ENCODE results near the gene PAM. TPM values are rescaled to one million over a fixed set of nuclear protein-coding genes. Genes with fewer than 3 reads are reported as not detected.

PAM gene
- total RNA-seq, 4 donors from 2014 or later: 102 to 210 (median 172) TPM

- Histone ChIP-seq H3K4me3 (no peak overlapping the region), H3K27ac (no peak overlapping the region), H3K27me3 (no peaks in the 10 kb centered on the region), H3K9me3 (no peaks in the 10 kb centered on the region), H3K36me3 (peaks cover 0 to 32% of the 10 kb centered on the region in 2 donors), H3K4me1 (no peaks in the 10 kb centered on the region)
- ATAC-seq (no peak), DNase-seq (no peak)
- in situ Hi-C loops (cut with MboI; ENCODE audit: low sequenced_read_pairs in 4 of 4): no loop called here
- intact Hi-C loops (cut with DNase I; ENCODE audit: low total_unique reads): no loop called here
- no peak for TF ChIP-seq POLR2A (IDR thresholded peaks at IDR 0.05)
- no peak for TF ChIP-seq CTCF (IDR thresholded peaks at IDR 0.05 in 4 of 5, conservative IDR thresholded peaks at IDR 0.05 in 1 of 5)
Observed at GRCh38 chr5:103019804-103020203, 264.7 kb downstream of the PAM start.

GRCh38 chr5:103021314-103021713 lies 266.2 kb downstream of the PAM start:
- H3K27ac ChIP-seq: no peak overlapping the region
- in situ Hi-C loops (cut with MboI; ENCODE audit: low sequenced_read_pairs in 4 of 4): no loop called here
- intact Hi-C loops (cut with DNase I; ENCODE audit: low total_unique reads): no loop called here
- peaks cover 0 to 42% of the 10 kb centered on the region in 2 donors for H3K36me3 ChIP-seq
- H3K4me3 ChIP-seq: no peak overlapping the region
- TF ChIP-seq POLR2A (IDR thresholded peaks at IDR 0.05): no peak
- TF ChIP-seq CTCF (IDR thresholded peaks at IDR 0.05 in 4 of 5, conservative IDR thresholded peaks at IDR 0.05 in 1 of 5): no peak
- H3K9me3 ChIP-seq: no peaks in the 10 kb centered on the region
- DNase-seq (no peak), ATAC-seq (no peak)
- no peaks in the 10 kb centered on the region for H3K27me3 ChIP-seq
- no peaks in the 10 kb centered on the region for H3K4me1 ChIP-seq

- ATAC-seq (no peak), DNase-seq (no peak)
- Histone ChIP-seq H3K36me3 (peaks cover 6 to 76% of the 10 kb centered on the region in 2 donors), H3K27ac (peak overlapping the region in 1 of 4 donors; percentile 1), H3K4me3 (no peak overlapping the region), H3K4me1 (no peaks in the 10 kb centered on the region), H3K9me3 (no peaks in the 10 kb centered on the region), H3K27me3 (no peaks in the 10 kb centered on the region)
- intact Hi-C loops (cut with DNase I; ENCODE audit: low total_unique reads) (no loop called here), in situ Hi-C loops (cut with MboI; ENCODE audit: low sequenced_read_pairs in 4 of 4) (loop anchor here in 1 of 4 donors (25.0 kb wide), 2 partner anchors 340 to 440 kb away; no protein-coding TSS in a partner anchor)
- TF ChIP-seq CTCF (IDR thresholded peaks at IDR 0.05 in 4 of 5, conservative IDR thresholded peaks at IDR 0.05 in 1 of 5) (no peak), POLR2A (IDR thresholded peaks at IDR 0.05) (no peak)
Observed at GRCh38 chr5:103027267-103027666, 272.2 kb downstream of the PAM start.

GRCh38 chr5:103031607-103032006 lies 276.5 kb downstream of the PAM start:
- Histone ChIP-seq H3K4me1 (no peaks in the 10 kb centered on the region), H3K9me3 (no peaks in the 10 kb centered on the region), H3K4me3 (no peak overlapping the region), H3K36me3 (peaks cover 6 to 55% of the 10 kb centered on the region in 2 donors), H3K27me3 (no peaks in the 10 kb centered on the region), H3K27ac (no peak overlapping the region)
- no peak for TF ChIP-seq CTCF (IDR thresholded peaks at IDR 0.05 in 4 of 5, conservative IDR thresholded peaks at IDR 0.05 in 1 of 5)
- TF ChIP-seq POLR2A (IDR thresholded peaks at IDR 0.05): no peak
- in situ Hi-C loops (cut with MboI; ENCODE audit: low sequenced_read_pairs in 4 of 4): loop anchor here in 1 of 4 donors (25.0 kb wide), 2 partner anchors 344 to 444 kb away; no protein-coding TSS in a partner anchor
- DNase-seq (no peak), ATAC-seq (no peak)
- intact Hi-C loops (cut with DNase I; ENCODE audit: low total_unique reads): no loop called here

GRCh38 chr5:103033696-103034095 lies 278.6 kb downstream of the PAM start:
- intact Hi-C loops (cut with DNase I; ENCODE audit: low total_unique reads): no loop called here
- TF ChIP-seq POLR2A (IDR thresholded peaks at IDR 0.05): no peak
- TF ChIP-seq CTCF (IDR thresholded peaks at IDR 0.05 in 4 of 5, conservative IDR thresholded peaks at IDR 0.05 in 1 of 5): no peak
- Histone ChIP-seq H3K27me3 (no peaks in the 10 kb centered on the region), H3K9me3 (no peaks in the 10 kb centered on the region), H3K36me3 (peaks cover 6 to 34% of the 10 kb centered on the region in 2 donors), H3K4me3 (no peak overlapping the region), H3K4me1 (no peaks in the 10 kb centered on the region), H3K27ac (no peak overlapping the region)
- ATAC-seq: no peak
- DNase-seq: no peak
- in situ Hi-C loops (cut with MboI; ENCODE audit: low sequenced_read_pairs in 4 of 4): loop anchor here in 1 of 4 donors (25.0 kb wide), 2 partner anchors 346 to 446 kb away; no protein-coding TSS in a partner anchor
